Gastrocnemius medialis (tissue), 4 donors: ENCODE measurements around the gene TSC22D4.

ENCODE experiments used
- CTCF ChIP-seq, 5 experiments: fragments of 450-650 bp in 3 of 5; fragments of 200-600 bp in 2 of 5; sonication (generic) in 2 of 5; IDR thresholded peaks in 4 of 5; conservative IDR thresholded peaks in 1 of 5; 1 replicate in 4 of 5; 2 replicates in 1 of 5; pipeline ENCODE4 v1.5.1; 2016 to 2019; ENCODE audit warnings: antibody characterized with exemption in 5 of 5, mild to moderate bottlenecking in 3 of 5, moderate library complexity in 3 of 5
- POLR2A ChIP-seq, 2 donors: fragments of 450-650 bp; IDR thresholded peaks; one replicate each; pipeline ENCODE4 v1.6.1; 2017; ENCODE audit warnings: antibody characterized with exemption in 2 of 2, mild to moderate bottlenecking in 2 of 2, moderate library complexity in 2 of 2

- TF ChIP-seq POLR2A (IDR thresholded peaks at IDR 0.05) (no peak), CTCF (IDR thresholded peaks at IDR 0.05 in 4 of 5, conservative IDR thresholded peaks at IDR 0.05 in 1 of 5) (no peak)
Measured at GRCh38 chr7:100491192-100491578, 12.2 kb upstream of the TSC22D4 start.
